Motor neuron (in vitro differentiated cells): ENCODE measurements around the gene STXBP3. TPM values are rescaled to one million over a fixed set of nuclear protein-coding genes. Genes with fewer than 3 reads are reported as not detected.

Experiments
- ATAC-seq, 8 experiments: fragments of 200-7000 bp; cut with Tn5 transposase; replicated peaks in 6 of 8; 2 replicates each; pipeline ENCODE4 v1.8.0; 2021; ENCODE audit warnings: mild to moderate bottlenecking in 8 of 8, moderate library complexity in 8 of 8
- H3K27ac ChIP-seq, 2 donors: fragments of 250-450 bp; sonication (Bioruptor Pico); 2 replicates each; pipeline ENCODE4 v1.9.0; 2021; ENCODE audit warnings: antibody characterized with exemption in 2 of 2, mild to moderate bottlenecking in 2 of 2, moderate library complexity in 1 of 2
- H3K4me1 ChIP-seq, 2 donors: fragments of 250-450 bp; sonication (Bioruptor Pico); replicated peaks in 1 of 2; 2 replicates each; pipeline ENCODE4 v1.6.1; 2021; ENCODE audit warnings: antibody characterized with exemption in 2 of 2, mild to moderate bottlenecking in 2 of 2, moderate library complexity in 1 of 2
- H3K4me3 ChIP-seq, 5 donors: fragments of 250-450 bp; sonication (Bioruptor Pico); 2 replicates each; pipeline ENCODE4 v1.9.0; 2021; ENCODE audit warnings: antibody characterized with exemption in 5 of 5, mild to moderate bottlenecking in 5 of 5, moderate library complexity in 4 of 5
- whole genome bisulfite sequencing, 10 experiments: fragments of 450-650 bp; shearing (Covaris generic); methylation state at CpG; one replicate each; pipeline ENCODE4 v1.0.0; 2022; 5-methylcytosine and 5-hydroxymethylcytosine counted together
- in situ Hi-C, 9 experiments: fragments of 400-800 bp; cut with MboI; loops; one replicate each; pipeline ENCODE4 v1.15.0; 2021; ENCODE audit warnings: low sequenced_read_pairs in 9 of 9, low pct_unique_long_range_greater_than_20kb in 2 of 9; ENCODE audit not compliant: unreplicated experiment in 9 of 9
- total RNA-seq, 8 experiments: library from RNA; unstranded; fragments of 300-600 nt; gene quantifications; 2 replicates each; pipeline versions ENCODE4 v1.2.3 to v1.2.4, GENCODE V29; 2022

Gene STXBP3
- total RNA-seq, 8 experiments from 2014 or later, result 29.3 to 45.4 (median 38.8) TPM

DNA sequence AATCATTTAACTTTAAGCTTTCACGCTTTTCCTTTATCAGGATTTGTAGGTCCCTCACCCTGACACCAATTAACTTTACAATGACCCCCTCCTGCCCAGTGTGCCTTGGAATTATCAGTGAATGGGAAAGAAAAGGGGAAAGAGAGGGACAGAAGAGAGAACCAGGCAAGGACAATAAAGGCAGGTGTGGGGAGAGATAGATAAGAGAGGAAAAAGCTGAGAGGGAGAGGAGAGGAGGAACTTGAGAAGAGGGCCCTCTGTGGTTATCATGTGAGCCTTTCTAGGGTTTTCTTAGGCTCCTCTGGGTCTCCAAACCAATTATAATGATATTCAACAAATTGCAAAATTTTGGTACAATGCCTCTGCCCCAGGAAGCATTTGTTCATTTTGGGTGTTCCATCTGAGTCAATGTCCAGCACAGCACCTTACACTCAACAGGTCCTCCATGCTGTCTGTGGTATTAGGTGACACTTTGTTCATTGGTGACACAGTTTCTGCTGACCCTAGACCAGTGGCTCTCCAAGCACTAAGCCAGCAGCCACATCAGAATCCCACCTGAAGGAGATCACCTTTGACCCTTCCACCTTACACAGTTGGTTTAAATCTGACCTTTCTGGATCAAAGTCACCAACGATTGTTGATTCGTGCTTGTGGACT, 96.2 kb downstream of the STXBP3 start:
- H3K4me1 ChIP-seq, result no peaks in the 10 kb centered on the region
- H3K27ac ChIP-seq, result no peak overlapping the region
- in situ Hi-C loops, result no loop called here
- ATAC-seq, result no peak
- no peak overlapping the region for H3K4me3 ChIP-seq
- WGBS, 10 experiments, result 33 to 91% (median 74%) methylated on average over 1 to 3 of the region's 3 CpGs; no CpG with 5 or more reads in 2 of the 10 experiments

DNA sequence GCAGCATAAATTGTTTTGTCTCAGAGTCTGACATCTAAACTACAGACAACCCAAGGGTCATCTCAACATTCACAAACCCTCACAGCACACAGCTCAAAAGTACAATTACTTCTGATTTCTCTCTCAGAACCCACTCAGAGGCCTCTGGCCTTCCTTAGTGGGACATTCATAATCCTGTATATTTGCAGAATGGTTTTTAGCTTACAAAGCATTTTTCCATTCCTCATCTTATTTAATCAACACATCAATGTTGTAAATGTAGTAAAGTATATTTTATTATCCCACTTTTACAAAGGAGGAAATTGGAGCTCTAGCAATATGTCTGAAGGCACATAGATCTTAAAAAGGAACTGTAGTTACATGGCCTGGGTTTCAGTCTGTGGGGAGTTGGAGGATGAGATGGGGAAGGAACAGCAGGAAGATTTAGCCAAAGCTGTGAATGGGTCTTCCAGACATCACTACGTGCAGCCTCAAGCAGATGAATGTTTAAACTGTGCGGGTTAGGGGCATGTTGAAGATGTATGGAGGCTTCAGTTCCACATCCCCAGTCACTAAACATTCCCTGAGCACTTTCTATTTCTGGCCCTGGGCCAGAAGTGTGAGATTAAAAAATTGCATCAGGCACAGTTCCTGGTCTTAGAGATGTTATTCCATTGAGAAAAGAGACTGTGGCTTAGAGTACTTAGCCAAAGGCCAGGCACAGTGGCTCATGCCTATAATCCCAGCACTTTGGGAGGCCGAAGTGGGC, 97.1 kb downstream of the STXBP3 start:
- peaks cover 0 to 6% of the 10 kb centered on the region in 2 donors for H3K4me1 ChIP-seq
- WGBS, 10 experiments, result 60 to 100% (median 94%) methylated on average over 1 to 3 of the region's 3 CpGs; no CpG with 5 or more reads in 2 of the 10 experiments
- no peak overlapping the region for H3K4me3 ChIP-seq
- no peak overlapping the region for H3K27ac ChIP-seq
- in situ Hi-C loops, result no loop called here
- ATAC-seq, result no peak

- no peak for ATAC-seq
- in situ Hi-C loops, result no loop called here
- no peak overlapping the region for H3K27ac ChIP-seq
- H3K4me3 ChIP-seq, result no peak overlapping the region
- 50 to 100% (median 76%) methylated on average over 2 to 4 of the region's 4 CpGs for WGBS, 10 experiments
- peaks cover 0 to 6% of the 10 kb centered on the region in 2 donors for H3K4me1 ChIP-seq
Measured at GRCh38 chr1:108845446-108845845, 99.0 kb downstream of the STXBP3 start.

DNA sequence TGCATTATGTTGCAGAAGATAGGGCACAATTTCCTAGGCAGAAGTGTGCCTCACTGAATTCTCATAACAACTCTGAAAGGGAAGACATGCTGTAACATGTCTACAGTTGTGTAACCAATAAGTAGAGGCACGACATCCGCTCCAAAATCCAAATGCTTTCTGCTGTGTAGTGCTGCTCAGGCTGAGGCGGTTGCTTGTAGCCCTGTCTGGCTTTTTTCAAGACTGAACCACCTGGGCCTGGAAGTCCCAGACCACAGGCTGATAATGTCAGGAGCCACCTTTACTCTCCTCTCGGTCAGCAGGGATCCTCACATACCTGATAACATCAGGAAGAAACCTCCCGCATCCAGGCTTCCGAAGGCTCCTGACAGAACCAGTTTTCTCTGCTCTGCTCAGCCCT, 99.5 kb downstream of the STXBP3 start:
- in situ Hi-C loops, result no loop called here
- WGBS, 10 experiments, result 10 to 100% (median 91%) methylated on average over 2 to 6 of the region's 6 CpGs; no CpG with 5 or more reads in 1 of the 10 experiments
- Histone ChIP-seq H3K4me3 (no peak overlapping the region), H3K27ac (no peak overlapping the region), H3K4me1 (peaks cover 0 to 6% of the 10 kb centered on the region in 2 donors)
- ATAC-seq, result no peak

GRCh38 chr1:108847494-108847893, 101.0 kb downstream of the STXBP3 start:
- peak in 1 of 8 experiments; percentile 20 for ATAC-seq
- H3K4me3 ChIP-seq, result no peak overlapping the region
- peaks cover 8 to 16% of the 10 kb centered on the region in 2 donors for H3K4me1 ChIP-seq
- 100% methylated on average over 1 of the region's 1 CpG; no CpG with 5 or more reads in 9 of the 10 experiments for WGBS, 10 experiments
- in situ Hi-C loops, result no loop called here
- H3K27ac ChIP-seq, result no peak overlapping the region

DNA sequence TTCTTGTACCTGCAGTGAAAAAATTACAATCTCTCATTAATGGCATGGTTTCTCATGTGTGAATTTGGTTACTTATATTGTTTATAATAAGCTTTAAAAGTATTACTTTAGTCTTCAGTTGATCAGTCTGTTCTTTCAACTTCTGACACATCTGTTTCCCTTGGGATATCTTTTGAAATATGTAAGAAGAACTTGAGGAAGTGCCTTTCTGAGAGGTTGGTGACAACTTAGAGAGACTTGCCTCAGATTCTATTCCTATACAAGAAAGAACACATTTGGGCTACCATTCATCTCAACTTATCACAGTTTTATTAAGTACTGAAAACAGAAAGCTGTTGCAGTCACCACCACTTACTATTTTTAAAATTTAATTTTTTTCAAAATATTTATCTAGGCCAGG, 102.3 kb downstream of the STXBP3 start:
- in situ Hi-C loops, result no loop called here

GRCh38 chr1:108850929-108851328, 104.5 kb downstream of the STXBP3 start:
- in situ Hi-C loops, result no loop called here
- ATAC-seq, result no peak
- Histone ChIP-seq H3K4me3 (no peak overlapping the region), H3K27ac (no peak overlapping the region), H3K4me1 (peaks cover 14 to 21% of the 10 kb centered on the region in 2 donors)
- 79 to 97% (median 90%) methylated on average over 2 to 7 of the region's 7 CpGs; no CpG with 5 or more reads in 1 of the 10 experiments for WGBS, 10 experiments

More for the DNA sequence above, 102.3 kb downstream of the STXBP3 start:
- no peak for ATAC-seq
- no peak overlapping the region for H3K27ac ChIP-seq
- H3K4me1 ChIP-seq, result peaks cover 14 to 21% of the 10 kb centered on the region in 2 donors
- H3K4me3 ChIP-seq, result no peak overlapping the region

- ATAC-seq, result no peak
Measured at GRCh38 chr1:108851567-108851966, 105.1 kb downstream of the STXBP3 start.

DNA sequence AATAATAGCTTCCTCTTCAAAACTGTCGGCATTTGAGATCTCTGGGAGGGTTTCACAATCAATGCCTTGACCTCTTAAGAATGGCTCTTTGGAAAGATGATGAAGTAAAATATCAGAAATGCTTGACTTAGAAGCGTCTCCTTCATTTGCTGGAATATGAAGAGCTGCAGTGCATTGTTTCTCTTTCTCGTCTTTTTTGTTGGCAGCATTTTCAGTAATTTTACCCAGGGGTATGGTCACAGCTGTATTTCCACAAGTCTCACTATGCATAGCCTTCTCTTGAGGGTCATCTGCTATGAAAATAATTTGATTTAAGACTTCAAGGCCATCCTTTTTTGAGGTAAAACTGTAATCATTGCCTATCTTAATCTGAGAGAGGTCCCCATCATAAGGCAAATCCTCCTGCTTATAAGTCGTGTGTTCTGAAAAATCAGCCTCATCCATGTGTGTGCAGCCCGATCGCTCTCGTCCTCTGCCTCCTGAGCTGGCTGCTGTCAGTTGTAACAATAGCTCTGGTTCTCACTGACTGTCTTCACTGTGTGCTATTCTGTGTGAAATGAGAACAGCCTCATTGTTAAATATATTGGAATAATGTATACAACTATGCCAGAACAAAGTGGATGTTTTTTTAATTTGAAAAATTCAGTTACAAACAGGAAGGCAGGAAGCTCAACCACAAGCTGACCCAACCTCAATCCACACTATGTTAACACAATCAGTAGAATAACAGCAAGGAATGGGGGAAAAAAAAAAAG, 105.9 kb downstream of the STXBP3 start:
- 19 to 72% (median 50%) methylated on average over 2 to 7 of the region's 7 CpGs for WGBS, 10 experiments
- Histone ChIP-seq H3K4me1 (peaks cover 16 to 22% of the 10 kb centered on the region in 2 donors), H3K4me3 (no peak overlapping the region), H3K27ac (peak overlapping the region in 1 of 2 donors; percentile 21)
- peak in 5 of 8 experiments; percentile 77 to 95 (median 90) for ATAC-seq
- in situ Hi-C loops, result no loop called here

More at GRCh38 chr1:108851567-108851966, 105.1 kb downstream of the STXBP3 start:
- Histone ChIP-seq H3K4me3 (no peak overlapping the region), H3K4me1 (peaks cover 14 to 21% of the 10 kb centered on the region in 2 donors), H3K27ac (no peak overlapping the region)
- WGBS, 10 experiments, result 67 to 100% (median 84%) methylated on average over 2 to 4 of the region's 4 CpGs; no CpG with 5 or more reads in 1 of the 10 experiments
- in situ Hi-C loops, result no loop called here

DNA sequence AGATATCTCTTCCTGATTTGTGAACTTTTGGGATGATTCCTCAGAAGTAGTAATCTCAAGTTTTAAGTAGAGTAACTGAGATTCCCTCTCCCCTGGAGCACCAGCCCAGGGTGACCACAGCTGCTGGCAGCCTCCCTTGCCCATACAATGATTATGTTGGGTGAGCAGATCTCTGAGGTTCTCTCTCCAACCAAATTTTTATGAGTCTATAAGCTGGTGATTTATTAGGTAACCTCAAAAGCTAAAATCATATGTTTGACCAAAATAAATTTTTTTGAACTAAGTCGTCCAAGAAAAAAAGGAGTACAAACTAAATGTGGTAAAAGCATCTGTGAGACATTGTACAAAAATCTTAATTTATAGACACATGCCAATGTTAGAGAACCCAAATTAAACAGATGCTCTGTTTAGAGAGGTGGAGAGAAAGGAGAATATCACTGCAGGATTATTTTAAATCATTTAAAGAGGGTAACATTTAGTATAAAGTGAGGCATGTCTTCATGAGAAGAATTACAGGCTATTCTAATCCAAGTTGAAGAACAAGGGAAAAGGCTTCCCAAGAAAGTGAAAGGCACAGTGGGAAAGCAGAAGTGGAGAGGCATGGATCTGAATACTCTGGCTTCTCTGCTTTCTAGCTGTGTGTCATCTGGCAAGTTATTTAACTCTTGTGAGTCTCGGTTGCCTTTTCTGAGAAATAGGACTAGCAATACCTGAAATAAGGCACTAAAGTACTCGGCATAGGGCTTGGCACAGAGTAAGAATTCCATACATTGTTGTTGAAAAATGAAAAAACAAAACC, 107.9 kb downstream of the STXBP3 start:
- H3K4me1 ChIP-seq, result peaks cover 28 to 29% of the 10 kb centered on the region in 2 donors
- no peak overlapping the region for H3K4me3 ChIP-seq
- no peak overlapping the region for H3K27ac ChIP-seq
- ATAC-seq, result no peak
- in situ Hi-C loops, result no loop called here
- 6 to 91% (median 52%) methylated on average over 1 to 3 of the region's 3 CpGs for WGBS, 10 experiments

DNA sequence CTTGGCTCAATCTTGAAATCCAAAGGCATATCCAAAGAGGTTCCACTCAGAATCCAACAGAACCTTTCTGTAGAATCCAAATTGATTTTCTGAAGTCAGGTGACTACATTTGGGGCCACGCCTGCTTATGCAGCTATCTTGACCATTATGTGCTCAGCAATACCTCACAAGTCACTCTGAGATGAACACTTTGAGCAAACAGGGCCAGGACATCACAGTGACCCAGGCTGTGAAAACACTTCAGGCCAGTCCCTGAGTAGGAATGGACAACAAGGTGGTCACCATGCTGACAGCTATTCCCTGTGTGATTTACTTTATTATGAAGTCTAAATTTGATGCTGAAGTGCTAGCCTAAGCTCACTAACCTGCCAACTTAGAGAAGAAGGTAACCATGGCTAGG, 110.5 kb downstream of the STXBP3 start, which contains the start of gene AKNAD1:
TSS of gene AKNAD1 (minus strand) at position 101 of the 400 bp plus-strand sequence. CDS start 4,430 bp downstream, outside the sequence.
- in situ Hi-C loops, result no loop called here
- Histone ChIP-seq H3K27ac (peak within 1 kb of the TSS in 1 of 2 donors; percentile 37), H3K4me3 (peak within 1 kb of the TSS in 2 of 5 donors; percentile 11 to 18), H3K4me1 (peaks cover 23 to 27% of the 10 kb centered on the region in 2 donors)
- ATAC-seq, result no peak
- 40 to 100% (median 100%) methylated on average over 1 of the region's 1 CpG; no CpG with 5 or more reads in 4 of the 10 experiments for WGBS, 10 experiments

DNA sequence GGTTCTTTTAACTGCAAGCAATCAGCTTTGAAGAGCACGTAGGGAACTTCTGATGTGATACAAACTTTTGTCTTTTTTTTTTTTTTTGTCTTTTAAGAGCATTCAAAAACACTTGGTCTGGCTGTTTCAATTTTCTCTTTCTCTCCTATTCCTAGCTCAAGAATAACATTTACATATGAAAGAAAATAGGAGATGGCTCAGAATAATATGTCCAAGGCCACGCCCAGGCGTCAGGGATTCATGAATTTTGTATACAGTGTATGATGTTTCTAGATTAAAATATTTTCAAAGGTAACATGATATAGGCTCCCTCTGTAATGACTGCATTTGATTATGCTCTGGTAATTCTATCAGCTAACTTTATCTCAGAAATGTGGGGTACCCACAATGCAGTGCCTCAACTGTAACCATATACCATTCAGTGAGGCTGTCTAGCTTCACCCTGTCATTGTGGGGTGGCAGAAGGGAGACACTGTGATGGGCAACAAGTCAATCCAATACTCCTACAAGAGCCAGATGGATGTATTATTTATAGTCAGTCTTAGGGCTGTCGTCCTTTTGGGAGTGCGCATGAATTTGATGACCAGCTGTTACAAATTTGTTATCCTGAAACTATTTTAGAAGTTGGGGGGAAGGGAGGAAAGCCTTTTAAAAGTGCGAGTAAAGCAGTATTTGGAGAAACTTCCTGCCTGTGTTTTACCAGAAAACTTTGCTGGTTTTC, 111.9 kb downstream of the STXBP3 start:
- in situ Hi-C loops, result no loop called here
- ATAC-seq, result peak in 7 of 8 experiments; percentile 49 to 93 (median 88)
- peaks cover 13 to 15% of the 10 kb centered on the region in 2 donors for H3K4me1 ChIP-seq
- peak overlapping the region in 1 of 2 donors; percentile 37 for H3K27ac ChIP-seq
- peak overlapping the region in 2 of 5 donors; percentile 11 to 18 for H3K4me3 ChIP-seq
- WGBS, 10 experiments, result 18 to 78% (median 55%) methylated on average over 1 to 6 of the region's 6 CpGs
